D341Med (cell line): ENCODE measurements around the gene SCN5A.

Source experiments
- DNase-seq: peaks from one replicate; pipeline ENCODE4 v3.0.0; 2012; ENCODE audit warnings: low spot score

The SCN5A gene

GRCh38 chr3:38647217-38647970, 2.1 kb downstream of the SCN5A start:
- DNase-seq, result peak; percentile 8

GRCh38 chr3:38646630-38647029, 2.9 kb downstream of the SCN5A start:
- DNase-seq, result peak; percentile 33

- DNase-seq, result no peak
Observed at GRCh38 chr3:38646062-38646461, 3.4 kb downstream of the SCN5A start.

DNA sequence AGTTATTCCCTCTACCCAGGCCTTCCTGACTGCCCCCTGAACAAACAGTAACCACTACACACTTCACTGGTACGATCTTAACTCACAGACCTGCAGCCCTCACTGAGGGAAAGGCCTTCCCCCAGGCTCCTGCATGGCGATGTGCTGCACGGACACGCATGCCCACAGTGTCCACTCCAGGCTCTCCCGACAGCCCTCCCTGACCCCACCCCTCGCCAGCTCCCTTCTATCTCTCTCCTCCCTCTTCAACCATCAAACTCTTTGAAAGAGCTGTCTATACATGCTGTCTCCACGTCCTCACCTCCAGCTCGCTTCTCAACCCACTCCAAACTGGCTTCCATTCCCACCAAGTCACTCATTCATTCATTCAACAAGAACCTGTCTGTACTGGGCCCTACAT, 3.9 kb downstream of the SCN5A start:
- peak; percentile 6 for DNase-seq

DNA sequence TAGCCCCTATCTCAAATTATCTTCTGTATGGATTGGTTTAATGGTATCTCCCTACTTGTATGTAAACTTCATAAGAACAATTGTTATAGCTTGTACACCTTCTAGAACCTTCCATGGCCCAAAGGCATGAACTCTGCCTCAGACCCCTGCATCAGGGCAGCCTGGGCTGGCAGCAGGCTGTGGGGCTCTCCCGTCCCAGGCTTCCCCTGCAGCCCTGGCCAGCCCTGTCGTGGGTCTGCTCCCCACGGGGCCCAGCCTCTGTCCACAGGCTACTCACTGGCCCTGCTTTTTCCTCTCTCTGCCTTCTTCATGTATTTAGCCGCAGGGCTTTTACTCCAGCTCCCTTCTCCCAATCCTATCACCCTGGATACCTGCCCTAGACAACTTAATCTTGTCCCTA, 4.4 kb downstream of the SCN5A start:
- DNase-seq, result peak; percentile 19

DNA sequence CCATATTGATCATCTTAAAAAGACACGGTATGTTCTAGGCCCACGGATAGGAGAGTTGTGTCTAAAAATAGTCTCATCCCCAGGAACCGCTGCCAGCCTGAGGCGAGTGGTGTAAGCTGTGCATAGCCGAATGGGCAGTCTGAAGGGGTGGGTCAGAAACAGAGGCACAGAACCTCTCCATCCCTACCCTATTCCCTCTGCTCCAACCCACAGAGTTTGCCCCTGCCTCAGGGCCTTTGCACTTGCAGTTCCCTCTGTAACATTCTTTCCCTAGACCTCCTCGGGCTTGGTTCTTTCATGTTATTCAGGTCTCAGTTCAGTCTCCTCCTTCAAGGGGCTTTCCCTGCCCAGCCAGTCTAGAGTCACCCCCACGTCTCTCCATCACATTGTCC, 4.8 kb downstream of the SCN5A start:
- no peak for DNase-seq

- peak; percentile 9 for DNase-seq
Observed at GRCh38 chr3:38644016-38644661, 5.3 kb downstream of the SCN5A start.

GRCh38 chr3:38643592-38643991, 5.9 kb downstream of the SCN5A start:
- no peak for DNase-seq

DNA sequence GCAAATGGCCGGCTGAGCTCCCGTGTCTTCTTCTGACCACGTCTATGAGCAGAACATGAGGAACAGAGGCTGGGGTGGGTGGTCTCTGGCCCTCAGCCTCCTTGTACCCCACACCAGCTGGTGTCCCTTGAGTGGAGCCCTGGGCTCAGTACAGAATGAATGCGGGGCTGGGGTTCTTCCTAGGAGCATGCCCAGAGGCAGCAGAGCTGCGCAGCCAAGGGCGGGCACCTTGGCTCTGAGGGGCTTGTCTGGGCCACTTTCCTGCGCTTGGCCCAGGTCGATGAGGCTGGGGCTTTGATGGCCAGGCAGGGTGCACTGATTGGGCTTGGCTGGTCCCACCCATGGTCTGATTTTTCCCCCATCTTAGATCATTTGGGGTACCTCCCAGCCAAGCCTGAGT, 6.4 kb downstream of the SCN5A start:
- no peak for DNase-seq

DNA sequence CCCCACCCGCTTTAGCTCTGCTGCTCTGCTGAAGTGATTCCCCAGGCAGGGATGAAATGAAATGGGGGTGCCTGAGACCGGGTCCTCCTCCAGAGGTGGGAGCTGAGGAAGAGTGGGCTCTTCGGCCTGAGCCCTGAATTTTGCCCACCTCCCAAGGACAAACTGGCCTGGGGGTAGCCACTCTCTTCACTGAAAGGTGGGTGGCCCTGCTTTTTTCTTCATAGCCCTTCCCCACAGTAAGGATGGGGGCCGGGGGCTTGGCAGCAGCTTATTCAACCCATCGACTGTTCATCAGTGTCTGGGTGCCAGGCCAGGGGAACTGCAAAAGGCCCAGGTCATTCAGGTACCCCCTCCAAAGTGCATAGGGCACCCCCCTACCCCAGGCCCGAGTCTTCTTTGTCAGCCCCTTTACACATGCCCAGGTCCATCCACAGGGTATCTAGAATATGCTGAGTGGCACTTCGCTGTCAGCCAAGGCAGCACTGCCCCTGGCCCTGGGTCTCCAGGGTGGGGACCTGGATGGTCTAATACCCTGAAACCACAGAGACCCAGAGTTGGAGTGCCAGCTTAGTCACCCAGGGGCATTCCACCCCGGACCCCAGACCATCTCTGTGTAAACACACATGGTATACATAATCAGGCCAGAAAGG, 7.9 kb downstream of the SCN5A start:
- no peak for DNase-seq

GRCh38 chr3:38640661-38641452, 8.6 kb downstream of the SCN5A start:
- DNase-seq, result no peak

- DNase-seq, result no peak
Observed at GRCh38 chr3:38638354-38638753, 11.1 kb downstream of the SCN5A start.

- DNase-seq, result no peak
Observed at GRCh38 chr3:38637906-38638305, 11.6 kb downstream of the SCN5A start.

DNA sequence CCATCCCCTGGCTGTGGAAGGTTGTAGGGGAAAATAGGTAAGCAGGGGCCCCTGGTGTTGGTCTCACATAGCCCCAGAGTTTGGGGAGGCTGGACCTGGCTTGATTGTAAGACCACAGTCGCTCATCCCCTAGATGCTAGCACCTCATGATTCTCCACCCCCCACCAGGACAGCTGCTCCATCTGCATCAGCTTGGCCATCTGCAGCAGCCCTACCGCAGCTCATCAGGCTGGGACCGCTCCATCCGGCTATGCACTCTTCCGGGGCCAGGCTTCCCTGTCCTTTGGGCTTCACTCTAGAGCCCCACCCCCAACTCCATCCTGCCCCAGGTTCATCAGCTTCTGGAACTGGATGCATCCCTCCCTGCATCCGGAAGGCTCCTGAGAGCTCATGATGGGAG, 12.6 kb downstream of the SCN5A start:
- no peak for DNase-seq

GRCh38 chr3:38636464-38636863, 13.0 kb downstream of the SCN5A start:
- DNase-seq, result no peak

GRCh38 chr3:38634111-38634510, 15.4 kb downstream of the SCN5A start:
- no peak for DNase-seq

DNA sequence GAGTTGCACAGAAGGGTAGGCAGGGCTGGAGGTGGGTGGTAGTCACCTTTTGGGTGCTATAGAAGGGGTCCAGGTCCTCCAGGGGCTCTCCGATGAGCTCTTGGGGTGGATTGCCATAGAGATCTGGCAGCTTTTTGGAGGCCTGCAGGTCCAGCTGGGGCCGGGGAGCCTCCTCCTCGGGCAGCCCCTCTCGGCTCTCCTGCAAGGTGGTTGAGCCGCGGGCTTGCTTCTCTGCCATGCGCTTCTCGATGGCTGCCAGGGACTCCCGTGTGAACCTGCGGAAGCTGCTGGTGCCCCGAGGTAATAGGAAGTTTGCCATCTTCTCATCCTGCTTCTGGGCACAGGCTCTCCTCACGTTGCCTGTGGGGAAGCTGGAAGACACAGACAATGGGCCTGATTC, 16.5 kb downstream of the SCN5A start:
- no peak for DNase-seq

GRCh38 chr3:38630606-38631005, 18.9 kb downstream of the SCN5A start:
- DNase-seq, result no peak

GRCh38 chr3:38630070-38630469, 19.4 kb downstream of the SCN5A start:
- no peak for DNase-seq

- no peak for DNase-seq
Observed at GRCh38 chr3:38628835-38629234, 20.7 kb downstream of the SCN5A start.

DNA sequence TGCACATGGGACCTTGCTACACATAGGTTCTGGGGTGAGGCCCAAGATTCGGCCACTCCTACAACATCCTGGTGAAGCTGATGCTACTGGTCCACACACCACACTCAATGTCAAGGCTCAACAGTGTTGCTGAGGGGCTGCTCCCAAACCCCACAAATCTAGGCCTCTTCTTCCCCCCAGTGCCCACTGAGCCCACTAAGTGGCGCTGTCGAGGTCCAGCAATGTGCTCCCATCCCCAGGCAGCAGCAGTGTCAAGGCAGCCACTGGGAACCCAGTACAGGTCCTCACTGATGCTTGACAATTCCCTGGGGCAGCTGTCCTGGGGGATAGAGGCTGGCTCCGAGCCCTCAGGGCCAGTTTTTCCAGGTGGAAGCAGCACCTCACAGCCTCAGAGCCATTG, 21.5 kb downstream of the SCN5A start:
- DNase-seq, result peak; percentile 63

GRCh38 chr3:38626171-38626570, 23.3 kb downstream of the SCN5A start:
- no peak for DNase-seq

DNA sequence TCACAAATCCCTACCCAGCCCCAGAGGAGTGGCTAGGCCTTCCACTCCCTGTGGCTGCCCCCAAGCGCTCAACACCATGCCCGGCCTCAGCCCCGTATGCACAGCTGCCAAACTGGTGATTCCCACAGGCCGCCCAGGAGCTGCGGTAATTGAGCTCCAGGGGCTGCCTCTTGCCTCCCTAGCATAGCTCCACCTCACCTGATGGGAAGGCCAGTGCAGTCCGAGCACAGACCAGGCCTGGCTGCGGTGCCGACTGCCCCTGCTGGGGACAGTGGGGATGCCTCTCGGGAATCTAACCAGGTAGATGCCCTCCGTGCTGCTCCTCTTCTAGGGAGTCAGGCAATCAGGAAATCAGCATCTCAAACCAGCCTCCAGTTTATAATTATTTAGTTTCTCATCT, 25.9 kb downstream of the SCN5A start:
- no peak for DNase-seq
